GM18505 (cell line): ENCODE measurements around the gene DHX9.

ENCODE experiments used
- ATAC-seq: cut with Tn5 transposase; IDR thresholded peaks from one replicate; pipeline ENCODE4 v1.9.1; 2021; ENCODE audit not compliant: unreplicated experiment
- POLR2A ChIP-seq: IDR thresholded peaks from 4 replicates; pipeline ENCODE4 v1.6.1; 2011; ENCODE audit warnings: borderline replicate concordance; ENCODE audit not compliant: insufficient read depth, insufficient read length; ENCODE audit errors: extremely low read depth

DHX9 gene

DNA sequence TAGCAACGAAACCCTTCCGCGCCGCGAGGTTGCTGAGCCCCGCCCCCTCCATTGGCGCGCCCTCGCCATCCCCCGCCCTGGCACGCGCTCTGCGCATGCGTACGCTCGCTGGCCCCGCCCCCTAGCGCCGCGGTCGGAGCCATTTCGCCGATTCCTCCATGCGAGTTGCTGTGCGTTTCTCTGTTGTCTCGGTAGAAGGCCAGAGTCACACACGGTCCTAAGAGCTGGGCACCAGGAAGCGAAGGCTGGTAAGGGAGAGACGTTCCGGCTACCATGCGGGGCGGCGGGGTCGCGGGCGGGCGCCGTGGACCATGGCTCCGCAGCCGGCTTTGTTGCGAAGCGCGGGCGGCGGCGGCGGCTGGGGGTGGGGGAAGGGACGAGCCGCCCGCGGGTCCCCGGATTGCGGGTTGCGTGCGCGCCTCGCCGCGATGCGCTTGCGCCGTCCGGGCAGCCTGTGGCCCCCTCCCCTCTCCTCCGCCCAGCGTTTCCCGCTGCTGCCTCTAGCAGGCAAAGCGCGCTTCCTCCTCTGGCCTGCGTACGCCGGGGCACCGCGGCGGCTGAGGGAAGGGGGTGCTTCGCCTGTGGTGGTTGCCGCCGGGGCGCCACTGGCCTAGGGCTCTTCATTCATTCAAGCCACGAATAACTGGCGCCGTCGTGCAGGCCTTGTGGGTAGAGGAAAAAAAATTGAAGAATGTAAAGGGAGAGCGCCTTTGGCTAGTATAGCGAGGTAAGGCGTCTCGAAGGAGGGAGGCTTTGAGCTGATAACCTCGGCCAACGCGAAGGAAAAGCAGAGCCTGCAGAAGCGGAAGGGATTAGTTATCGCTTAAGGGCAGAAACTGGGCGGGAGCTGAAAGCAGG lies at the start of gene DHX9:
TSS of gene DHX9 (plus strand) at position 139 of the 858 bp plus-strand sequence. CDS start 3,220 bp downstream, outside the sequence.
- peak; percentile 78 for ATAC-seq
- TF ChIP-seq POLR2A: peak; percentile 98

DNA sequence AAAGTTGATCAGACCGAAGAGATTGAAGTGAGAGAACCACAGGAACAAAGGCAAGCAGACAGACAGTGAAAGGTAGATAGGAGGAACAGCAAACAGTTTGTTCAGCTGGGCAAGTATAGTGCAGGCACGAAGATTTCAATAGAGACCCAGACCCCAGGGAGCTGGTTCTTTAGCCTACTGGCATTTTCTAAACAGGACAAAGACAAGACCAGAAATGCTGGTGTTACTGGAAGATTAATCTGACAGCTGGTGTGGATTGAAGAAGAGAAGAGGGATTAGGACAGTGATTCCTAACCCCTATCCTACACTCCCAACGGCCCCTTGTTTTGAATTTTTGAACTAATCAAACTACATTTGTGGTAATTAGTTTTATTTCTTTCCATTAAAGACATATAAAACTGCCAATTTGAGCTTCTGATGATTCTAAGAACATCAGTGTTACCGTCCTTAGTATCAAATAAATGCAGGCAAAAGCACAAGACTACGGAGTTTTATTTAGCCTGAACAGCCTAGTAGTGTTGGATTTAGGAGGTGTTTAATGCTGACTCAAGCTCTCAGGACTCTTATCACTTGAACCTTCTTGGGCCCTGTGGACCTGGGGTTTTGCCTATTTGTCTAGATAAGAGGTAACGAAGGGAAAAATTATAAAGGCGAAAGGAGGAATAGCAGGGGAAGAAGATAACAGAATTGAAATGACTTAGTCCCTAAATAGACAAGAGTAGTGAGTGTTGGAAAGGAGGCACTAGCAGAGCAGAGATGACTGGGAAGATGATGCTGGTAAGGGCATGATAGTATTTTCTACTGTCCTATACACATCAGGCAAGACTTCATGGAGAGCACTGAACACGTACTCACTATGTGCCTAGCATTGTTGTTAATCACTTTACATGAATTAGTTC lies 47.6 kb upstream of the DHX9 start:
- TF ChIP-seq POLR2A: no peak

DNA sequence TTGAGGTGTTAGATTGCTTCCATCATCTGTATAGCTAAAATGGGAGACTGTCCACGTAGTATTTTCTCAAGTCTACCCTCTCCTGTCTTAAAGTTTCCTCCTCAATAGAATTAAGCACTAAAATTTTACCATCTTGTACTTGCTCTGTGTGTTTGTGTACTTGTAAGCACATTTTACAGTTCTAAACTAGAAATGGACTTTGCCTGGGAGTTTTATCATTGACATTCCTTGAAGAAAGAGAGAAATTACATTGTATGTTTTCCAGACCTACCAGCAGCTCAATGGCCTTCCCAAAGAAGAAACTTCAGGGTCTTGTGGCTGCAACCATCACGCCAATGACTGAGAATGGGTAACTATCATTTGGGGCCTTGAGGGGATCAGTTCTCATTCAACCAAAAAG lies 45.1 kb upstream of the DHX9 start:
- ATAC-seq: no peak
- TF ChIP-seq POLR2A: no peak

More for the DNA sequence above, 47.6 kb upstream of the DHX9 start:
- ATAC-seq: no peak

GRCh38 chr1:182794676-182795201 lies 44.4 kb upstream of the DHX9 start:
- TF ChIP-seq POLR2A: no peak

GRCh38 chr1:182795563-182796228 lies 43.5 kb upstream of the DHX9 start:
- no peak for ATAC-seq
- TF ChIP-seq POLR2A: no peak

More at GRCh38 chr1:182794676-182795201, 44.4 kb upstream of the DHX9 start:
- no peak for ATAC-seq

GRCh38 chr1:182802006-182802803 lies 36.9 kb upstream of the DHX9 start:
- TF ChIP-seq POLR2A: no peak
- no peak for ATAC-seq

DNA sequence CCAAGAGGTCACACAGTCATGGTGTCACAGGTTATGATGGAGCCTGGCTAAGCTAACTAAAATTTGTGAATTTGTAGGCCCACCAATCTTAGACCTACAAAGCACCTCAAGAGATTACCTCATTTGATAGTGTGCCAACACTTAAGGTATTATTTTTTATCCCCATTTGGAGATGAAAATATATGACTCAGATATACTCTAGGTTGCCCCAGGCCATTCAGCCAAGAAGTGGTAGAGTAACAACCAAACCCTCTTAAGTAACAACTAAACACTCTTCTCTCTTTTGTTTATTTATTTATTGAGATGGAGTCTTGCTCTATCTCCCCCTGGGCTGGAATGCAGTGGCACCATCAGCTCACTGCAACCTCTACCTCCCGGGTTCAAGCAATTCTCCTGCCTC lies 35.3 kb upstream of the DHX9 start:
- no peak for ATAC-seq
- no peak for TF ChIP-seq POLR2A

GRCh38 chr1:182806015-182806678 lies 33.0 kb upstream of the DHX9 start:
- no peak for ATAC-seq
- no peak for TF ChIP-seq POLR2A

GRCh38 chr1:182807907-182808306 lies 31.2 kb upstream of the DHX9 start:
- no peak for TF ChIP-seq POLR2A
- no peak for ATAC-seq

- no peak for TF ChIP-seq POLR2A
- ATAC-seq: no peak
Measured at GRCh38 chr1:182809414-182809957, 29.7 kb upstream of the DHX9 start.

- no peak for TF ChIP-seq POLR2A
- no peak for ATAC-seq
Measured at GRCh38 chr1:182811975-182812722, 27.0 kb upstream of the DHX9 start.
